Astrocyte (in vitro differentiated cells and primary cell): Measurements from ENCODE around the gene VAPA. TPM values are rescaled to one million over a fixed set of nuclear protein-coding genes. Genes with fewer than 3 reads are reported as not detected.

Source experiments
- DNase-seq: peaks from one replicate; pipeline ENCODE4 v3.0.0-alpha.2; 2010; ENCODE audit warnings: low read depth
- FAIRE-seq: peaks from 2 replicates; lab custom pipeline; 2011; peaks lifted over from hg19 to GRCh38; lab: Jason Lieb, UNC
- H2AFZ ChIP-seq: 2 replicates; pipeline ENCODE4 v1.6.0; 2012; ENCODE audit warnings: low read depth, low read length, inconsistent platforms
- H3K27ac ChIP-seq: 2 replicates; pipeline ENCODE4 v1.5.1; 2011; ENCODE audit warnings: low read depth, low read length, inconsistent platforms
- H3K27me3 ChIP-seq: 2 replicates; pipeline ENCODE4 v1.6.0; 2011; ENCODE audit warnings: low read length, inconsistent platforms; ENCODE audit not compliant: insufficient read depth
- H3K36me3 ChIP-seq: 2 replicates; pipeline ENCODE4 v1.5.1; 2011; ENCODE audit warnings: low read length, inconsistent platforms; ENCODE audit not compliant: insufficient read depth
- H3K4me1 ChIP-seq: 2 replicates; pipeline ENCODE4 v1.5.1; 2011; ENCODE audit warnings: low read length, inconsistent platforms; ENCODE audit not compliant: insufficient read depth
- H3K4me2 ChIP-seq: 2 replicates; pipeline ENCODE4 v1.6.0; 2012; ENCODE audit warnings: low read length, inconsistent platforms
- H3K4me3 ChIP-seq: 2 replicates; pipeline ENCODE4 v1.5.1; 2011; ENCODE audit warnings: low read depth, mild to moderate bottlenecking, low read length, inconsistent platforms; ENCODE audit not compliant: insufficient read depth
- H3K79me2 ChIP-seq: 2 replicates; pipeline ENCODE4 v1.6.0; 2012; ENCODE audit warnings: mild to moderate bottlenecking, low read length, inconsistent platforms; ENCODE audit not compliant: insufficient read depth
- H3K9ac ChIP-seq: 2 replicates; pipeline ENCODE4 v1.6.0; 2012; ENCODE audit warnings: mild to moderate bottlenecking, low read length, inconsistent platforms
- H3K9me3 ChIP-seq: 2 replicates; pipeline ENCODE4 v1.5.1; 2012; ENCODE audit warnings: low read depth, mild to moderate bottlenecking, low read length, inconsistent platforms; ENCODE audit not compliant: insufficient read depth
- H4K20me1 ChIP-seq: 2 replicates; pipeline ENCODE4 v1.6.0; 2012; ENCODE audit warnings: low read length, inconsistent platforms; ENCODE audit not compliant: insufficient read depth
- H3K27ac Mint-ChIP-seq: one replicate; pipeline ENCODE4 v1.8.0; 2021; ENCODE audit warnings: mild to moderate bottlenecking, mixed read lengths; ENCODE audit not compliant: unreplicated experiment
- H3K27me3 Mint-ChIP-seq: one replicate; pipeline ENCODE4 v1.8.0; 2021; ENCODE audit warnings: low read depth, mixed read lengths; ENCODE audit not compliant: unreplicated experiment
- H3K36me3 Mint-ChIP-seq: one replicate; pipeline ENCODE4 v1.8.0; 2021; ENCODE audit warnings: low read depth, mixed read lengths; ENCODE audit not compliant: unreplicated experiment
- H3K4me1 Mint-ChIP-seq: one replicate; pipeline ENCODE4 v1.8.0; 2021; ENCODE audit warnings: low read depth, mixed read lengths; ENCODE audit not compliant: unreplicated experiment
- H3K4me3 Mint-ChIP-seq: one replicate; pipeline ENCODE4 v1.8.0; 2021; ENCODE audit warnings: mild to moderate bottlenecking, moderate library complexity, mixed read lengths; ENCODE audit not compliant: unreplicated experiment
- H3K9me3 Mint-ChIP-seq: one replicate; pipeline ENCODE4 v1.8.0; 2021; ENCODE audit warnings: mild to moderate bottlenecking, mixed read lengths; ENCODE audit not compliant: unreplicated experiment
- EZH2 ChIP-seq: IDR thresholded peaks from 2 replicates; pipeline ENCODE4 v1.6.1; 2012; ENCODE audit warnings: mild to moderate bottlenecking, low read length, inconsistent platforms; ENCODE audit not compliant: insufficient read depth
- total RNA-seq: library from RNA; stranded (reverse); gene quantifications from 2 replicates; pipeline ENCODE4 v1.2.1, GENCODE V29; 2021
- TF ChIP-seq, protein P1 (sequence below): IDR thresholded peaks from 2 replicates; pipeline ENCODE4 v1.5.1; 2011; ENCODE audit warnings: low read depth, mild to moderate bottlenecking, inconsistent platforms, low read length, moderate library complexity; ENCODE audit not compliant: insufficient read depth

Gene VAPA
- total RNA-seq, 1 donor from 2014 or later: 181 TPM

DNA sequence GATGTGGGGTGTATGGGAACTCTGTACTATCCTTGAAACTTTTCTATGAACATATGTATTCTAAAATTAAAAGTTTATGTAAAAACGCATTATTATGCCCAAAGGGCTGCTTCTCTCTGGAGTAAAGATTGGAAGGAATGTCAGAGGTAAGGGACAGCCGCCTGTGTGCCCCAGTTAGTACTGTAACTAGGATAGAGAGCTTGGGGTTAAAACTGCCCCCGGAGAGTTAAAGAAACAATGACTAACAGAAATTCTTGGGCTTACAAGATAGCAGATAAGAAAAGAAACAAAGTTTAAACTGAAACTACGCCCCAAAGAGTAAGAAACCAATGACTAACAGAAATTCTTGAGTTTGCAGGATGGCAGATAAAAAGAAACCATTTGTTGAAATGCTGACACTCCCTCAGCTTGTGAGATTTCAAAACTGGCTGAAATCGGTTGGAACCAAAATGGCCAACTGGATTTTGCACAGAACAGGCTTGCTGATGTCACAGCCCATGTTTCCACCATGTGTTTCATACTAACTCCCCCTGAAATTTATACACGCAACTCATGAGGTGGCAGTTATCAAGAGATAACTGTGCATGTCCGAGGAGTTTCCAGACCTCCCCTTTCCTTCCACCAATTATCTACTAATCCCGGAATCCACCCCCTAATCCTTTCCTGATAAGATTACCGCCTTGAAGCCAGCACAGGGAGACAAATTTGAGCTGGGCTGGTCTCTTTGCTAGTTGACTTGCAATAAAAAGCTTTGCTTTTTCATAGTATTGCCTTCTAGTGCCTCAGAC, 36.8 kb upstream of the VAPA start:
- H3K4me3 ChIP-seq: peak overlapping the region; percentile 48
- H4K20me1 ChIP-seq: no peaks in the 10 kb centered on the region
- H3K27ac ChIP-seq: peak overlapping the region; percentile 83
- peak overlapping the region; percentile 40 for H3K4me3 Mint-ChIP-seq
- TF ChIP-seq, protein P1, sequence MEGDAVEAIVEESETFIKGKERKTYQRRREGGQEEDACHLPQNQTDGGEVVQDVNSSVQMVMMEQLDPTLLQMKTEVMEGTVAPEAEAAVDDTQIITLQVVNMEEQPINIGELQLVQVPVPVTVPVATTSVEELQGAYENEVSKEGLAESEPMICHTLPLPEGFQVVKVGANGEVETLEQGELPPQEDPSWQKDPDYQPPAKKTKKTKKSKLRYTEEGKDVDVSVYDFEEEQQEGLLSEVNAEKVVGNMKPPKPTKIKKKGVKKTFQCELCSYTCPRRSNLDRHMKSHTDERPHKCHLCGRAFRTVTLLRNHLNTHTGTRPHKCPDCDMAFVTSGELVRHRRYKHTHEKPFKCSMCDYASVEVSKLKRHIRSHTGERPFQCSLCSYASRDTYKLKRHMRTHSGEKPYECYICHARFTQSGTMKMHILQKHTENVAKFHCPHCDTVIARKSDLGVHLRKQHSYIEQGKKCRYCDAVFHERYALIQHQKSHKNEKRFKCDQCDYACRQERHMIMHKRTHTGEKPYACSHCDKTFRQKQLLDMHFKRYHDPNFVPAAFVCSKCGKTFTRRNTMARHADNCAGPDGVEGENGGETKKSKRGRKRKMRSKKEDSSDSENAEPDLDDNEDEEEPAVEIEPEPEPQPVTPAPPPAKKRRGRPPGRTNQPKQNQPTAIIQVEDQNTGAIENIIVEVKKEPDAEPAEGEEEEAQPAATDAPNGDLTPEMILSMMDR: no peak
- TF ChIP-seq EZH2: no peak
- H3K27me3 Mint-ChIP-seq: no peaks in the 10 kb centered on the region
- no peaks in the 10 kb centered on the region for H3K36me3 Mint-ChIP-seq
- peaks cover 14% of the 10 kb centered on the region for H3K4me1 Mint-ChIP-seq
- no peaks in the 10 kb centered on the region for H3K27me3 ChIP-seq
- H3K36me3 ChIP-seq: no peaks in the 10 kb centered on the region
- H2AFZ ChIP-seq: peak overlapping the region; percentile 46
- DNase-seq (peak; percentile 93), FAIRE-seq (peak; percentile 71)
- no peaks in the 10 kb centered on the region for H3K9me3 ChIP-seq
- H3K4me1 ChIP-seq: peaks cover 15% of the 10 kb centered on the region
- no peaks in the 10 kb centered on the region for H3K79me2 ChIP-seq
- H3K9me3 Mint-ChIP-seq: no peaks in the 10 kb centered on the region
- H3K9ac ChIP-seq: peak overlapping the region; percentile 72
- peak overlapping the region; percentile 84 for H3K4me2 ChIP-seq
- peak overlapping the region; percentile 93 for H3K27ac Mint-ChIP-seq

DNA sequence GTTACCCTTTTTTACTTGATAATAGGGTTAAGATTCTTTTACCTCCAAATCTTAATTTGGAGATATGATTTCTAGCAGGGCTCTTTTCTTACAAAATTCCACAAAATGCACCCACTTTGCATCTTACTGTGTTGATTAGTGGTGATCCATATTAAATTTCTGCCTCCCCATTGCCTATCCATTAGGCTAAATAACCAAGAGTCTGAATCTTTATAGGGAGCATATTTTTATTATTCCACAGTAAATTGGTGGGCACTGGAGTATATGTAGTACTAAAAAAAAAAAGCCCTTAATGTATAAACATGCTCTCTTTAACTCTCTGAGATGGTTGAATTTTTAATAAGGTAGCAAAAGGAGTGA, 36.2 kb upstream of the VAPA start:
- peaks cover 15% of the 10 kb centered on the region for H3K4me1 ChIP-seq
- H3K4me3 Mint-ChIP-seq: no peak overlapping the region
- peak overlapping the region; percentile 48 for H3K4me3 ChIP-seq
- H2AFZ ChIP-seq: peak overlapping the region; percentile 46
- no peaks in the 10 kb centered on the region for H3K36me3 Mint-ChIP-seq
- no peaks in the 10 kb centered on the region for H3K36me3 ChIP-seq
- H4K20me1 ChIP-seq: no peaks in the 10 kb centered on the region
- FAIRE-seq (no peak), DNase-seq (no peak)
- TF ChIP-seq EZH2: no peak
- TF ChIP-seq, protein P1: no peak
- peak overlapping the region; percentile 72 for H3K9ac ChIP-seq
- H3K9me3 ChIP-seq: no peaks in the 10 kb centered on the region
- H3K79me2 ChIP-seq: no peaks in the 10 kb centered on the region
- peak overlapping the region; percentile 93 for H3K27ac Mint-ChIP-seq
- no peaks in the 10 kb centered on the region for H3K27me3 ChIP-seq
- H3K27me3 Mint-ChIP-seq: no peaks in the 10 kb centered on the region
- H3K27ac ChIP-seq: peak overlapping the region; percentile 83
- H3K4me2 ChIP-seq: peak overlapping the region; percentile 84
- H3K9me3 Mint-ChIP-seq: no peaks in the 10 kb centered on the region
- H3K4me1 Mint-ChIP-seq: peaks cover 14% of the 10 kb centered on the region

DNA sequence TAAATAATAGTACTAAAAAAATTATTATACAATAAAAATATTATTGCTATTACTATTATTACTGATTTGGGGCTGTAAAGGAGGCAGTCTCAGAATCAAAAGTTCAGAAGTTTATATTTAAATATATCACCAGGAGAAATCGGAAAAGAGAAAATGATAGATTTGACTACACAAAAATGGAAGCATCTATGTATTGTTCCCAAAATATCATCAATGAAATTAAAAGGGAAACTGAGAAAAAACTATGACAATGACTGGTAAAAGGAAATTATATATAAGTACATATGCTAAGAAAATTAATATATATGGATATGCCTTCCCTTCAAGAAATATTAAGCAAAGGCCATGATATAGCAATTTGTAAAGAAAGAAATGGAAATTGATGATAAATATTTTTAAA, 35.7 kb upstream of the VAPA start:
- Histone ChIP-seq H2AFZ (no peak overlapping the region), H3K9ac (no peak overlapping the region), H3K4me2 (no peak overlapping the region), H3K4me1 (peaks cover 15% of the 10 kb centered on the region), H4K20me1 (no peaks in the 10 kb centered on the region), H3K4me3 (no peak overlapping the region), H3K79me2 (no peaks in the 10 kb centered on the region), H3K36me3 (no peaks in the 10 kb centered on the region), H3K27me3 (no peaks in the 10 kb centered on the region), H3K9me3 (no peaks in the 10 kb centered on the region), H3K27ac (no peak overlapping the region)
- Mint-ChIP-seq H3K9me3 (no peaks in the 10 kb centered on the region), H3K27ac (no peak overlapping the region), H3K4me1 (peaks cover 14% of the 10 kb centered on the region), H3K36me3 (no peaks in the 10 kb centered on the region), H3K4me3 (no peak overlapping the region), H3K27me3 (no peaks in the 10 kb centered on the region)
- DNase-seq (no peak), FAIRE-seq (no peak)
- TF ChIP-seq, protein P1: no peak
- TF ChIP-seq EZH2: no peak
